Measurements from ENCODE around the gene CADM4.
A peak's percentile ranks its signal among the peaks of the same experiment; 100 is the strongest.
"Not testable (repeated sequence)": the region's sequence is repeated elsewhere in the genome, so short reads cannot be mapped to it uniquely, and the experiment has no call there.

CADM4 gene

GRCh38 chr19:43660971-43661360 lies 21.3 kb upstream of the CADM4 start:
- DNase-seq, result no peak

- DNase-seq, result no peak
These were observed 20.8 kb upstream of the CADM4 start for GRCh38 chr19:43660301-43660970.

DNA sequence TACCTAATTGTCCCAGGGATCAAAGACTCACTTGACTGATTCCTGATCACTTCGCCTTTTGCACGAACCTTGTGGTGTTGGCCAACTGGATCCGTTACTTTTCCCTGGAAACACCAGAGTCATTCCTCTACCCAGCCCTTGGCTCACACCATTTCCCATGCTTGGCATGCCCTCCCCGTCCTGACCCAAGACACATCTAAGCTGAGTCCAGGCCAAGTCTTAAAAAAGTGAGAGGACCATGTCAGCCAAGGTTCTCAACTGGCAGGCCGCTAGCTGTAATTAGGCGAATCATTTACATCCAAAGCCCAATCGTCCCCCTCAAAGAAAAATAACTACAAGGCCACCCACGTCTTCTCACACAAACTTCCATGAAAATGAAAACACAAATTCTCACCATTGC lies 18.8 kb upstream of the CADM4 start:
- no peak for DNase-seq

DNA sequence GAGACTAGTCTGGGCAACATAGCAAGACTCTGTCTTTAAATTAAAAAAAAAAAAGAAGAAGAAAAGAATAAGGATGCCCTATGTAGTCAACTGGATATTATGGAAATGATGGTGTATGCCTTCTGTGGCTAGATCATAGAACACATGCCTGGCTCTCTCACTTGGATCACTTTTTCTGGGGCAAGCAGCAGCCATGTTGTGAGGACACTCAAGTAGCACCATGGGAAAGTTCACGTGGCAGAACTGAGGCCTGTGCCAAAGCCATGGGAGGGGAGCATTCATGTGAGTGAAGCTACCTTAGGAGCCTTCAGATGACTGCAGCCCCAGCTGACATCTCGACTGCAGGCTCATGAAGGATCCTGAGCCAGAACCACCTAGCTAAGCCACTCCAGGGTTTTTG lies 18.4 kb upstream of the CADM4 start:
- no peak for DNase-seq

GRCh38 chr19:43656436-43656835 lies 16.8 kb upstream of the CADM4 start:
- no peak for DNase-seq

DNA sequence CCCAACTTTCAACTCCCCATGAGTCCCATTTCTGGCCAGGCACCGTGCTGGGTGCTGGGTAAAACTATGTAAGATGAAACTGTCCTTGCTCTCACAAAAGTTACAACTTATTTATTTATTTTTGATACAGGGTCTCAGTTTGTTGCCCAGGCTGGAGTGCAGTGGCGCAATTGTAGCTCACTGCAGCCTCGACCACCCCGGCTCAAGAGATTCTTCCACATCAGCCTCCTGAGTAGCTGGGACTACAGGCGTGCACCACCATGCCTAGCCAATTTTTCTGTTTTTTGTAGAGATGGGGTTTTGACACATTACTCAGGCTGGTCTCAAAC lies 12.9 kb upstream of the CADM4 start:
- no peak for DNase-seq

DNA sequence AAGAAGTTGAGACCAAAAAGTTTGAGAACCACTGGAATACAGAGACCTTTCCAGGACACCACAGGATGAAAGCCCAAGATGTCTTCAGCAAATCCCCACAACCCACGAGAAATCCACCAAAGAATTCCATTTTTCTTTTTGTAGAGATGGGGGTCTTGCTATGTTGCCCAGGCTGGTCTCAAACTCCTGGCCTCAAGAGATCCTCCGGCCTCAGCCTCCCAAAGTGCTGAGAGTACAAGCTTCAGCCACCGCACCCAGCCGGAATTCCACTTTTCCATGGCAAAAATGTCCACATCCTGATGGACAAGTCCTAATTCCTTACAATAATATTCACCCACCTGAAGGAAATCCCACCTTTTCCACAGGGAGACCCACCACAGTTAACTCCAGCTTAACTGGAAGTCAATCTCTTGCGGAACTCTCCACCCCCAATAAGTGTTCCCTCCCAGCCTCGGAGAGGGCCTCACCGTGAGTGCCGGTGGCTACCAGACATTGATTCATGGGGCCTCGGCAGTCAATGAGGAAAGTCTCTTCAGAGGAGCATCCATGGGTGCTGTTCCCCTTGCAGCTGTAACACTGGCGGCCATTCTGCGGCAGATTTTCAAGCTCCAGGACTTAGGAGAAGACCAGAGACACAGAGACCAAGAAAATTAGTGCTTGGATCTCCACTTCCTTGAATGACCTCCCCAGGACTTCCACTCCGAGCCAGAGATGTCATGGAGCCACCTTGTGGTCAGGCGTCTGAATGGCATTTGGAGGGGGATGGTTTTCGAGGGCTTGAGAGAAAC lies 12.3 kb upstream of the CADM4 start:
- DNase-seq, result peak; percentile 90

GRCh38 chr19:43650276-43650675 lies 10.6 kb upstream of the CADM4 start:
- DNase-seq, result not testable (repeated sequence)

- DNase-seq, result no peak
These were observed 9.9 kb upstream of the CADM4 start for GRCh38 chr19:43649514-43649913.

DNA sequence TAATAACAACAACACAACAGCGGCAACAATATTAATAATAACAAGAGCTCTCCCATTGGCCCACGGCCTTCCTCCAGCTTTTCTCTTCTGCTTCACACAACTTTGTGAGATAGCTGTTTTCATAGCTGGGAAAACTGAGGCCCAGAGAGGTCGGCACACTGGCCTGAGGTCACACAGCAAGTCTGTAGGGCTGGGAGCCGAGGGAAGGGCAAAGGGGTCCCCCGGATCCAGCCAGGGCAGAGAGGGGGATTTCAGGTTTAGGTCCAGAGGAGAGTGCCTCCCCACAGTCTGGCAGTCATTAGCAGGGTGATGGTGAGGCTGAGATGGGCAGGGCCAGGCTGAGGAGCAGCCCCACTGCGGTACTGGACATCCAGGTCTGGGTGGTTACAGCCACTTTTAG lies 9.0 kb upstream of the CADM4 start:
- no peak for DNase-seq

DNA sequence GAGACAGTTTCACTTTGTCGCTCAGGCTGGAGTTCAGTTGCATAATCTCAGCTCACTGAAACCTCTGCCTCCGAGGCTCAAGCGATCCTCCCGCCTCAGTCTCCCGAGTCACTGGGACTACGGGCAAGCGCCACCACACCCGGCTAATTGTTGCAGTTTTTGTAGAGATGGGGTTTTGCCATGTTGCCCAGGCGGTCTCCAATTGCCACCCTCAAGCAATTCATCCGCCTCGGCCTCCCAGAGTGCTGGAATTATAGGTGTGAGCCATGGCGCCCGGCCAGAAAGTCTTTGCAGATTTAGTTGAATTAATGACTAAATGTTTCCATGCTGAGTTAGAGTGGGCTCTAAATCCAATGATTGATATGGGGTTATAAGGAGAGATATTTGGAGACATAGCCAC lies 4.5 kb upstream of the CADM4 start:
- no peak for DNase-seq

- no peak for DNase-seq
These were observed 3.7 kb upstream of the CADM4 start for GRCh38 chr19:43643326-43643725.

DNA sequence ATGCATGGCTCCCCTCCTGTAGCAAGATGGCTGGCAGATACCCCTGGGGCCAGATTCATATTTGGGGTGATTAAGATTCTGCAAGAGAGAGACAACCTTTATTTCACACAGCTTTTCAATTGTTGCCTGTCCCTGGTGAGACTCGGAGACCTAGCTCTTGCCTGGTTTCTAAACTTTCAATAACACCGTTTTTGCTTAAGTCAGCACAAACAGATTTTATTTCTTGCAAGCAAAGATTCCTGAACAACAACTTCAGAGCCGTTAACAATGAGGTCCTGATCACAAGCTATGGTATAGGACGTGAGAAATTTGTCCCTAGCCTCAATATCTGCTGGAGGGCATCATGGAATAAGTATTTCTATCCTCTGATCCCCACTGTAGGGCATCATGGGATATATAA lies 2.9 kb upstream of the CADM4 start:
- DNase-seq, result no peak

DNA sequence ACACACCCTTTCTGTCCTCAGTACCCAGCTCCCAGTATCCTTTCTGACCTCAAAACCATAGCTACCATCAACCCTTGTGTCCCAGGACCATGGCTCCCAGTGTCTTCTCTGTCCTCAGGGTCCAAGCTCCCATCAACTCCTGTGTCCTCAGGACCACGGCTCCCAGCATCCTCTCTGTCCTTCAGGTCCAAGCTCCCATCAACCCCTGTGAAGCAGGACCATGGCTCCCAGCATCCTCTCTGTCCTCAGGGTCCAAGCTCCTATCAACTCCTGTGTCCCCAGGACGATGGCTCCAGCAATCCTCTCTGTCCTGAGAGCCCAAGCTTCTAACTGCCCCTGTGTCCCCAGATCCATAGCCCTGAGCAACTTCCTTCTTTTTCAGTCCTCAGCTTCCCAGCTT lies 1.7 kb upstream of the CADM4 start:
- no peak for DNase-seq

DNA sequence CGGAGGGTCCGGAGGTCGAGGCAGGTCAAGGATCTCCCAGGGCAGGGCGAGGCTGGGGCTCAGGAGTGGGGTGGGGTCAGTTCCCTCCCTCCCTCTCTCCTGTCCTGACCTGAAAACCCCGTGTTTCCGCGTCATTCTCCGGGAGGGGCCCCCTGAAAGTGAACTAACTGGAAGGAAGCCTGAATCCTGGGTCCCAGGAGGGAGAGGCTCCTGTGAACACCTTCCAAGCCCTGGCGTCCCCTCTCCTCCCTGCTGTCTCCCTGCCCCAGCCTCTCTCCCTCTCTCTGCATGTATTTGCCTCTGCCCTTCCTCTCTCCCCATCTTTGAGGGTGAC lies 741 bp upstream of the CADM4 start:
- no peak for DNase-seq

- DNase-seq, result no peak
These were observed 593 bp downstream of the CADM4 start for GRCh38 chr19:43638995-43639518.

GRCh38 chr19:43638214-43638994 lies 1.2 kb downstream of the CADM4 start:
- no peak for DNase-seq

GRCh38 chr19:43636121-43636683 lies 3.4 kb downstream of the CADM4 start:
- no peak for DNase-seq

- not testable (repeated sequence) for DNase-seq
These were observed 4.1 kb downstream of the CADM4 start for GRCh38 chr19:43635561-43635940.

GRCh38 chr19:43634872-43635560 lies 4.6 kb downstream of the CADM4 start:
- DNase-seq, result no peak

DNA sequence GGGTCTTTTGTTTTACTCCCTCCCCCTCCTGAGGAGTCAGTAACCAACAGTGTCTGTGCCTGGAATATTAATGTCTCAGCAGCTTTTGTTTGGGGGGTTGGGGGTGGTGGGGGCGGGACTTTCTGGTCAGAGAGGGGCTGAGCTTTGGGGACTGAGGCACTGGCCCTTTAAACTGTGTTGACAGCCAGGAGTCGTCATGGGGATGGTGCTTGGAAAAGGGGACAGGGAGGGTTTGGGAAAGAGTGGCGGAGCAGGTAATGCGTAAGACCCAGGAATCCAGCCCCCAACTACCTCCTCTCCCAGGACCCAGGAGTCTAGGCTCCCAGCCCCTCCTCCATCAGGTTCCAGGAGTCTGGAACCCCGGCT lies 5.2 kb downstream of the CADM4 start:
- no peak for DNase-seq

DNA sequence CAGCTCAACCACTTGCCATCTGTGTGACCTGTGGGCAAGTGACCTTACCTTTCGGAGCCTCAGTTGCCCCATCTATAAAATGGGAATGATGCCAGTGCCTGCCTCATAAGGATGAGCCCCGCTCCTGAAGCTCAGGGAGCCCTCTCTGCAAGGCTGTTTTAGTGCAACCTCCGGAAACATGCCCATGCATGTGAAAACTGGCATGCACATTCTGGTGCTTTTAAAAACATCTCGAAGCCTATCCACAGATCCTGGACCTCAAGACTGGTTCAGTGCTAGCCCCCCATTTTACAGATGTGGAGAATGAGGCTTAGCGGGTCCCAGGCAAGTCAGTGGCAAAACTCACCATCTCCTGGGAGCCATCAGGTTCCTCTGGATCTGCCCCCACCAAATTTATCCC lies 5.6 kb downstream of the CADM4 start:
- DNase-seq, result no peak

DNA sequence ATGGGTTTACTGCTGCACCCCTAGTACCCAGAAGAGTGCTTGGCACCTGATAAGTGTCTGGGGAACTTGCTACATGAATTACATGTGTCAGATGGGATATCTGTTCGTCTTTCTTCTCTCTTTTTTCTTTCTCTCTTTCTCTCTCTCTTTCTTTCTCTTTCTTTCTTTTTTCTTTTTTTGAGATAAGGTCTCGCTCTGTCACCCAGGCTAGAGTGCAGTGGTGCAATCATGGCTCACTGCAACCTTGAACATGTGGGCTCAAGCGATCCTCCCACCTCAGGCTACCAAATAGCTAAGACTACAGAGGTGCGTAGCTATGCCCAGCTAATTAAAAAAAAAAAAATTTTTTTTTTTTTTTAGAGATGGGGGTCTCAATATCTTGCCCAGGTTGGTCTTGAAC lies 6.1 kb downstream of the CADM4 start:
- no peak for DNase-seq

Data from OCI-M1 (cell line).